CD4-positive, alpha-beta memory T cell (primary cell): ENCODE results near the gene USP48. TPM values are rescaled to one million over a fixed set of nuclear protein-coding genes. Genes with fewer than 3 reads are reported as not detected.
"Not testable (repeated sequence)": the region's sequence is repeated elsewhere in the genome, so short reads cannot be mapped to it uniquely, and the experiment has no call there.

Experiments used
- CTCF ChIA-PET: fragments of 350-600 bp; sonication (Branson Sonifier 250); formaldehyde crosslinking; loops from one replicate; lab custom pipeline; 2021; ENCODE audit warnings: inconsistent platforms; ENCODE audit not compliant: partially characterized antibody; lab: Charles Lee
- POLR2A ChIA-PET: fragments of 350-600 bp; sonication (Branson Sonifier 250); formaldehyde crosslinking; loops from one replicate; lab custom pipeline; 2021; ENCODE audit not compliant: partially characterized antibody; lab: Charles Lee
- DNase-seq, 5 donors: peaks; one replicate each; pipeline versions ENCODE4 v3.0.0 to v3.0.0-alpha.2; 2020 to 2022; ENCODE audit warnings: mixed read lengths in 1 of 5
- H3K27ac ChIP-seq: one replicate; pipeline ENCODE4 v1.7.0; 2013; ENCODE audit warnings: low read depth, low read length
- H3K27me3 ChIP-seq: 2 replicates; pipeline ENCODE4 v1.7.0; 2013; ENCODE audit warnings: mild to moderate bottlenecking, low read length, moderate library complexity; ENCODE audit not compliant: insufficient read depth
- H3K36me3 ChIP-seq: 2 replicates; pipeline ENCODE4 v1.7.0; 2013; ENCODE audit warnings: mild to moderate bottlenecking, low read length, moderate library complexity; ENCODE audit not compliant: insufficient read depth
- H3K4me1 ChIP-seq: 2 replicates; pipeline ENCODE4 v1.7.0; 2013; ENCODE audit warnings: mild to moderate bottlenecking, low read length, moderate library complexity; ENCODE audit not compliant: insufficient read depth
- H3K4me3 ChIP-seq, 2 donors: one replicate each; pipeline ENCODE4 v1.7.0; 2013; ENCODE audit warnings: low read length in 2 of 2, mild to moderate bottlenecking in 1 of 2
- H3K9me3 ChIP-seq, 2 donors: one replicate each; pipeline ENCODE4 v1.7.0; 2013; ENCODE audit warnings: low read length in 2 of 2, control low read depth in 1 of 2; ENCODE audit not compliant: control insufficient read depth in 1 of 2
- H3K27ac Mint-ChIP-seq, 7 donors: one replicate each; pipeline ENCODE4 v1.8.0; 2020 to 2021; ENCODE audit warnings: mixed read lengths in 7 of 7, mild to moderate bottlenecking in 6 of 7, inconsistent platforms in 3 of 7, moderate library complexity in 3 of 7
- H3K27me3 Mint-ChIP-seq, 2 donors: one replicate each; pipeline ENCODE4 v1.8.0; 2020 to 2021; ENCODE audit warnings: mixed read lengths in 2 of 2
- H3K36me3 Mint-ChIP-seq, 2 donors: one replicate each; pipeline ENCODE4 v1.8.0; 2020 to 2021; ENCODE audit warnings: mixed read lengths in 2 of 2, inconsistent platforms in 1 of 2, mild to moderate bottlenecking in 1 of 2
- H3K4me1 Mint-ChIP-seq, 4 donors: one replicate each; pipeline ENCODE4 v1.8.0; 2020 to 2021; ENCODE audit warnings: mixed read lengths in 4 of 4, mild to moderate bottlenecking in 1 of 4
- H3K4me3 Mint-ChIP-seq, 8 donors: one replicate each; pipeline ENCODE4 v1.8.0; 2020 to 2021; ENCODE audit warnings: mixed read lengths in 8 of 8, mild to moderate bottlenecking in 7 of 8, moderate library complexity in 6 of 8, inconsistent platforms in 3 of 8
- H3K9me3 Mint-ChIP-seq, 8 donors: one replicate each; pipeline ENCODE4 v1.8.0; 2020 to 2021; ENCODE audit warnings: mixed read lengths in 8 of 8, mild to moderate bottlenecking in 5 of 8, inconsistent platforms in 3 of 8, moderate library complexity in 1 of 8
- intact Hi-C: fragments of 100-400 bp; cut with micrococcal nuclease; formaldehyde crosslinking; loops from one replicate; pipeline ENCODE4 v1.15.1; 2023
- polyA plus RNA-seq, 2 donors: library from polyadenylated mRNA; unstranded; fragments of 300-500 nt; fragmentation: Illumina TruSeq; gene quantifications; one replicate each; pipeline ENCODE4 v1.2.3, GENCODE V29; 2021
- total RNA-seq, 2 experiments: library from RNA; stranded (reverse); gene quantifications; one replicate each; pipeline ENCODE4 v1.2.3, GENCODE V29; 2021

Gene USP48
- total and polyA plus RNA-seq, 4 experiments from 2014 or later = 36.1 to 117 (median 76.3) TPM

GRCh38 chr1:21781815-21782348 is 1.1 kb downstream of the USP48 start:
- Histone ChIP-seq H3K27me3 (no peaks in the 10 kb centered on the region), H3K9me3 (no peaks in the 10 kb centered on the region), H3K36me3 (no peaks in the 10 kb centered on the region), H3K4me1 (peaks cover 46% of the 10 kb centered on the region), H3K27ac (peak overlapping the region; percentile 99), H3K4me3 (peak overlapping the region; percentile 31 to 97)
- peak in 2 of 5 donors; percentile 0 to 38 for DNase-seq
- Mint-ChIP-seq H3K4me1 (peaks cover 27 to 53% (median 40%) of the 10 kb centered on the region in 4 donors), H3K27me3 (peaks cover 0 to 3% of the 10 kb centered on the region in 2 donors), H3K36me3 (peaks cover 0 to 21% of the 10 kb centered on the region in 2 donors), H3K27ac (peak overlapping the region; percentile 93 to 100 (median 100)), H3K4me3 (peak overlapping the region; percentile 92 to 99 (median 97)), H3K9me3 (peaks cover 0 to 4% (median 0%) of the 10 kb centered on the region in 8 donors)
- intact Hi-C loops = loop anchor here (5.0 kb wide), 1 partner anchor 125 kb away; no protein-coding TSS in a partner anchor
- ChIA-PET CTCF (interaction anchor here (0.9 to 2.4 kb wide), 8 partner anchors 9 to 243 kb away, joined by 3 to 9 read pairs (median 3); no protein-coding TSS in a partner anchor), POLR2A (interaction anchor here (0.7 to 3.7 kb wide), 14 partner anchors 9 to 459 kb away, joined by 3 to 52 read pairs (median 4); partner anchors contain the start of gene CDC42)

- peak in 3 of 5 donors; percentile 9 to 49 (median 18) for DNase-seq
Observed at GRCh38 chr1:21779613-21780521, 3.1 kb downstream of the USP48 start.

GRCh38 chr1:21778405-21778727 is 4.6 kb downstream of the USP48 start:
- ChIA-PET POLR2A (no interaction called here), CTCF (interaction anchor here (0.7 kb wide), 1 partner anchor 1320 kb away, joined by 3 read pairs; no protein-coding TSS in a partner anchor)
- peaks cover 0 to 1% of the 10 kb centered on the region in 2 donors for H3K27me3 Mint-ChIP-seq
- peaks cover 37 to 71% (median 53%) of the 10 kb centered on the region in 4 donors for H3K4me1 Mint-ChIP-seq
- peaks cover 0 to 3% (median 0%) of the 10 kb centered on the region in 8 donors for H3K9me3 Mint-ChIP-seq
- H3K4me3 Mint-ChIP-seq = peak overlapping the region in 4 of 8 donors; percentile 32 to 49 (median 34)
- DNase-seq = no peak
- intact Hi-C loops = no loop called here
- peak overlapping the region in 4 of 7 donors; percentile 55 to 77 (median 70) for H3K27ac Mint-ChIP-seq
- Histone ChIP-seq H3K4me3 (no peak overlapping the region), H3K27ac (no peak overlapping the region), H3K9me3 (no peaks in the 10 kb centered on the region), H3K4me1 (peaks cover 70% of the 10 kb centered on the region), H3K27me3 (no peaks in the 10 kb centered on the region), H3K36me3 (no peaks in the 10 kb centered on the region)
- H3K36me3 Mint-ChIP-seq = peaks cover 6 to 25% of the 10 kb centered on the region in 2 donors

More at GRCh38 chr1:21779613-21780521, 3.1 kb downstream of the USP48 start:
- Histone ChIP-seq H3K9me3 (no peaks in the 10 kb centered on the region), H3K36me3 (no peaks in the 10 kb centered on the region), H3K4me3 (no peak overlapping the region), H3K27me3 (no peaks in the 10 kb centered on the region), H3K27ac (no peak overlapping the region), H3K4me1 (peaks cover 62% of the 10 kb centered on the region)
- H3K4me3 Mint-ChIP-seq = peak overlapping the region; percentile 56 to 81 (median 76)
- peaks cover 34 to 71% (median 51%) of the 10 kb centered on the region in 4 donors for H3K4me1 Mint-ChIP-seq
- CTCF ChIA-PET = no interaction called here
- H3K27ac Mint-ChIP-seq = peak overlapping the region; percentile 20 to 90 (median 80)
- H3K9me3 Mint-ChIP-seq = peaks cover 0 to 4% (median 0%) of the 10 kb centered on the region in 8 donors
- intact Hi-C loops = loop anchor here (5.0 kb wide), 1 partner anchor 123 kb away; no protein-coding TSS in a partner anchor
- peaks cover 0 to 3% of the 10 kb centered on the region in 2 donors for H3K27me3 Mint-ChIP-seq
- H3K36me3 Mint-ChIP-seq = peaks cover 6 to 28% of the 10 kb centered on the region in 2 donors
- POLR2A ChIA-PET = no interaction called here

GRCh38 chr1:21776925-21777324 is 6.0 kb downstream of the USP48 start:
- DNase-seq, H3K9me3 ChIP-seq, POLR2A ChIA-PET, H3K4me3 ChIP-seq, H3K27ac ChIP-seq, H3K27me3 Mint-ChIP-seq, intact Hi-C loops, H3K27me3 ChIP-seq, CTCF ChIA-PET, H3K9me3 Mint-ChIP-seq, H3K36me3 ChIP-seq: not testable (repeated sequence)
- Mint-ChIP-seq H3K4me3 (peak overlapping the region in 1 of 8 donors; percentile 51), H3K36me3 (peaks cover 6 to 15% of the 10 kb centered on the region in 2 donors), H3K4me1 (peaks cover 37 to 73% (median 49%) of the 10 kb centered on the region in 4 donors), H3K27ac (peak overlapping the region in 4 of 7 donors; percentile 24 to 66 (median 32))
- H3K4me1 ChIP-seq = peaks cover 77% of the 10 kb centered on the region

- Histone ChIP-seq H3K27me3 (no peaks in the 10 kb centered on the region), H3K36me3 (no peaks in the 10 kb centered on the region), H3K4me3 (no peak overlapping the region), H3K27ac (no peak overlapping the region), H3K4me1 (peaks cover 69% of the 10 kb centered on the region), H3K9me3 (no peaks in the 10 kb centered on the region)
- Mint-ChIP-seq H3K9me3 (no peaks in the 10 kb centered on the region), H3K4me1 (peaks cover 34 to 65% (median 45%) of the 10 kb centered on the region in 4 donors), H3K36me3 (peaks cover 6 to 13% of the 10 kb centered on the region in 2 donors), H3K4me3 (peak overlapping the region in 2 of 8 donors; percentile 3 to 41), H3K27me3 (no peaks in the 10 kb centered on the region), H3K27ac (peak overlapping the region; percentile 2 to 82 (median 71))
- intact Hi-C loops = no loop called here
- POLR2A ChIA-PET = no interaction called here
- CTCF ChIA-PET = no interaction called here
- no peak for DNase-seq
Observed at GRCh38 chr1:21775985-21776562, 6.9 kb downstream of the USP48 start.

GRCh38 chr1:21775550-21775914 is 7.4 kb downstream of the USP48 start:
- no peaks in the 10 kb centered on the region for H3K9me3 ChIP-seq
- peaks cover 34 to 64% (median 45%) of the 10 kb centered on the region in 4 donors for H3K4me1 Mint-ChIP-seq
- DNase-seq = no peak
- H3K4me1 ChIP-seq = peaks cover 72% of the 10 kb centered on the region
- H3K4me3 ChIP-seq = no peak overlapping the region
- H3K36me3 Mint-ChIP-seq = peaks cover 6 to 13% of the 10 kb centered on the region in 2 donors
- peak overlapping the region in 1 of 8 donors; percentile 9 for H3K4me3 Mint-ChIP-seq
- H3K27ac ChIP-seq = no peak overlapping the region
- ChIA-PET CTCF (no interaction called here), POLR2A (no interaction called here)
- H3K9me3 Mint-ChIP-seq = no peaks in the 10 kb centered on the region
- H3K36me3 ChIP-seq = no peaks in the 10 kb centered on the region
- no peaks in the 10 kb centered on the region for H3K27me3 ChIP-seq
- H3K27me3 Mint-ChIP-seq = no peaks in the 10 kb centered on the region
- peak overlapping the region; percentile 24 to 82 (median 71) for H3K27ac Mint-ChIP-seq
- intact Hi-C loops = no loop called here
